Transverse colon (tissue), 4 donors: ENCODE results near the gene PHF1. TPM values are rescaled to one million over a fixed set of nuclear protein-coding genes. Genes with fewer than 3 reads are reported as not detected.

Experiments used
- DNase-seq: peaks from one replicate; pipeline ENCODE4 v3.0.0-alpha.2; 2019
- H3K27ac ChIP-seq, 4 donors: fragments of 200-600 bp; sonication (generic); 2 replicates each; pipeline ENCODE4 v1.5.1; 2016 to 2018; ENCODE audit warnings: inconsistent platforms in 4 of 4
- H3K27me3 ChIP-seq: fragments of 200-600 bp; sonication (generic); 2 replicates; pipeline ENCODE4 v1.5.1; 2017; ENCODE audit warnings: inconsistent platforms
- H3K36me3 ChIP-seq, 4 donors: fragments of 200-600 bp; sonication (generic); 2 replicates each; pipeline ENCODE4 v1.5.1; 2017 to 2019; ENCODE audit warnings: inconsistent platforms in 4 of 4
- H3K4me1 ChIP-seq, 4 donors: fragments of 200-600 bp; sonication (generic); 2 replicates each; pipeline ENCODE4 v1.5.1; 2017 to 2020; ENCODE audit warnings: inconsistent platforms in 4 of 4
- H3K4me3 ChIP-seq, 4 donors: fragments of 200-600 bp; sonication (generic); 1 replicate in 1 of 4; 2 replicates in 3 of 4; pipeline versions ENCODE4 v1.5.1 to v1.6.1; 2017 to 2019; ENCODE audit warnings: inconsistent platforms in 4 of 4
- H3K9me3 ChIP-seq, 2 donors: fragments of 200-600 bp; sonication (generic); 2 replicates each; pipeline ENCODE4 v1.5.1; 2017 to 2019; ENCODE audit warnings: inconsistent platforms in 2 of 2
- EP300 ChIP-seq: sonication (generic); formaldehyde crosslinking; IDR thresholded peaks from one replicate; pipeline ENCODE4 v1.6.1; 2017; ENCODE audit warnings: antibody characterized with exemption, low read depth
- POLR2A ChIP-seq: fragments of 450-650 bp; IDR thresholded peaks from one replicate; pipeline ENCODE4 v1.6.1; 2016; ENCODE audit warnings: antibody characterized with exemption, mild to moderate bottlenecking, moderate library complexity
- POLR2AphosphoS5 ChIP-seq, 3 donors: sonication (generic); formaldehyde crosslinking; IDR thresholded peaks; one replicate each; pipeline ENCODE4 v1.6.1; 2016; ENCODE audit warnings: antibody characterized with exemption in 3 of 3
- WGBS, 2 donors: methylation state at CpG; one replicate each; pipeline ENCODE4 v1.1.5; 2018; ENCODE audit warnings: low coverage in 1 of 2; 5-methylcytosine and 5-hydroxymethylcytosine counted together
- in situ Hi-C, 4 donors: fragments of 200-750 bp; cut with MboI; loops; one replicate each; pipeline versions ENCODE4 v1.15.0 to v1.15.1; 2017; ENCODE audit warnings: low sequenced_read_pairs in 3 of 4, low pct_ligation_motif_present in 1 of 4, low pct_unique_long_range_greater_than_20kb in 1 of 4
- intact Hi-C: fragments of 100-400 bp; cut with DNase I; formaldehyde crosslinking; loops from one replicate; pipeline ENCODE4 v1.15.1; 2023; ENCODE audit warnings: low total_unique reads
- total RNA-seq, 4 donors: library from RNA; depleted of rRNA; stranded (reverse); fragments of >200 nt; gene quantifications; one replicate each; pipeline ENCODE4 v1.1.0, GENCODE V29; 2016
- TF ChIP-seq, protein P1 (sequence below), 5 experiments: fragments of 200-600 bp in 3 of 5; fragments of 450-650 bp in 2 of 5; sonication (generic) in 3 of 5; IDR thresholded peaks; 1 replicate in 2 of 5; 2 replicates in 3 of 5; pipeline ENCODE4 v1.5.1; 2016 to 2017; ENCODE audit warnings: antibody characterized with exemption in 5 of 5, inconsistent platforms in 3 of 5, mild to moderate bottlenecking in 2 of 5, moderate library complexity in 1 of 5

PHF1 gene
- total RNA-seq, 4 donors from 2014 or later = 47.8 to 110 (median 48.4) TPM

DNA sequence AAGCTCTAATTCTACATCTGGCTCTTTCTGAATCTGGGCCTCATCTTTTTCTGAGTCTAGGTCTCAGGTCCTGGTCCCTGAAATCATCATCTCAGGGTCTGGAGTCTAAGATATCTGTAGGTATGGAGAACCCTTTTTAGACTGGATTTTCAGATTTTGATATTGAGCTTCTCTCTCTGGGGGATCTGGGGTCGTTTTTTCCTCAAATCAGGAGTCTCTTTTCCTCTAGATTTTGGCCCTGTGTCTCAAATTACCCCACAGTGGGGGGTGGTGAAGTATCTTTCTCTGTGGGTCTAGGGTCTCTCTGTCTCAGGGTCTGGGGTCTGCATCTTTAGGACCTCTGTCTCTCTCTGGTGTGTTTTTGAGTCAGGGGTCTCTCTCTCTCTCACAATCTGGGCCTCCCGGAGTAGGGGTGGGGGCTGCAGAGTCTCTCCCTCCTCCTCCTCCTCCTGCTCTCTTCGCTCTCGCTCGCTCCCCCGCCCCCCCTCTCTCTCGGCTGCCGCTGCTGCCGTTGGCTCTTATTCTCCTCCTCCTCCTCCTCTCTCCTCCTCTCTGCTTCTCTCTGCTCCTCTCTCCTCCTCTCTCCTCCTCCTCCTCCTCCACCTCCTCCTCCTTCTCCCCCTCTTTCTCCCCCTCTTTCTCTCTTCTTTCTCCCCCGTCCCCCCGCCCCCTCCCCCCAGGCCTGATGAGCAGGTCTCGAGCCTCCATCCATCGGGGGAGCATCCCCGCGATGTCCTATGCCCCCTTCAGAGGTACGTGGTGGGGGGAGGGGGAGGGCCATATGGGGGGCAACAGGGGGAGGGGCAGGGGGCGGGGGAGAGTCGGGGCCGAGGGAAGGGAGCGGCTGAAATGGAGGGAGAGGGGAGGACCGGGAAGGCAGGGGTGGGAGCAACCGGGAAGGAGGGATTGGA is 9.0 kb downstream of the PHF1 start, which contains the start of gene SYNGAP1:
Gene SYNGAP1 (plus strand): TSS at position 486 of the 911 bp plus-strand sequence. CDS start 200 bp downstream, at position 686.
- peaks cover 24 to 57% (median 39%) of the 10 kb centered on the region in 4 donors for H3K4me1 ChIP-seq
- intact Hi-C loops = loop anchor here (5.0 to 10.0 kb wide), 2 partner anchors 105 to 1627 kb away; partner anchors contain the start of genes TAPBP and ZBTB22
- 10 to 13% methylated on average over 7 to 20 of the region's 22 CpGs for WGBS, 2 donors
- H3K27ac ChIP-seq = peak within 1 kb of the TSS; percentile 91 to 96 (median 94)
- no peaks in the 10 kb centered on the region for H3K27me3 ChIP-seq
- peak; percentile 58 for DNase-seq
- no peaks in the 10 kb centered on the region for H3K9me3 ChIP-seq
- H3K4me3 ChIP-seq = peak within 1 kb of the TSS in 3 of 4 donors; percentile 5 to 46 (median 13)
- TF ChIP-seq EP300 (no peak), POLR2AphosphoS5 (IDR thresholded peaks at IDR 0.05) (no peak), POLR2A (no peak)
- TF ChIP-seq, protein P1, sequence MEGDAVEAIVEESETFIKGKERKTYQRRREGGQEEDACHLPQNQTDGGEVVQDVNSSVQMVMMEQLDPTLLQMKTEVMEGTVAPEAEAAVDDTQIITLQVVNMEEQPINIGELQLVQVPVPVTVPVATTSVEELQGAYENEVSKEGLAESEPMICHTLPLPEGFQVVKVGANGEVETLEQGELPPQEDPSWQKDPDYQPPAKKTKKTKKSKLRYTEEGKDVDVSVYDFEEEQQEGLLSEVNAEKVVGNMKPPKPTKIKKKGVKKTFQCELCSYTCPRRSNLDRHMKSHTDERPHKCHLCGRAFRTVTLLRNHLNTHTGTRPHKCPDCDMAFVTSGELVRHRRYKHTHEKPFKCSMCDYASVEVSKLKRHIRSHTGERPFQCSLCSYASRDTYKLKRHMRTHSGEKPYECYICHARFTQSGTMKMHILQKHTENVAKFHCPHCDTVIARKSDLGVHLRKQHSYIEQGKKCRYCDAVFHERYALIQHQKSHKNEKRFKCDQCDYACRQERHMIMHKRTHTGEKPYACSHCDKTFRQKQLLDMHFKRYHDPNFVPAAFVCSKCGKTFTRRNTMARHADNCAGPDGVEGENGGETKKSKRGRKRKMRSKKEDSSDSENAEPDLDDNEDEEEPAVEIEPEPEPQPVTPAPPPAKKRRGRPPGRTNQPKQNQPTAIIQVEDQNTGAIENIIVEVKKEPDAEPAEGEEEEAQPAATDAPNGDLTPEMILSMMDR (IDR thresholded peaks at IDR 0.05) = no peak
- in situ Hi-C loops = loop anchor here in 1 of 4 donors (25.0 kb wide), 1 partner anchor 458 kb away; the partner anchor contains the start of genes BRD2 and HLA-DMA
- peaks cover 0 to 11% (median 0%) of the 10 kb centered on the region in 4 donors for H3K36me3 ChIP-seq

DNA sequence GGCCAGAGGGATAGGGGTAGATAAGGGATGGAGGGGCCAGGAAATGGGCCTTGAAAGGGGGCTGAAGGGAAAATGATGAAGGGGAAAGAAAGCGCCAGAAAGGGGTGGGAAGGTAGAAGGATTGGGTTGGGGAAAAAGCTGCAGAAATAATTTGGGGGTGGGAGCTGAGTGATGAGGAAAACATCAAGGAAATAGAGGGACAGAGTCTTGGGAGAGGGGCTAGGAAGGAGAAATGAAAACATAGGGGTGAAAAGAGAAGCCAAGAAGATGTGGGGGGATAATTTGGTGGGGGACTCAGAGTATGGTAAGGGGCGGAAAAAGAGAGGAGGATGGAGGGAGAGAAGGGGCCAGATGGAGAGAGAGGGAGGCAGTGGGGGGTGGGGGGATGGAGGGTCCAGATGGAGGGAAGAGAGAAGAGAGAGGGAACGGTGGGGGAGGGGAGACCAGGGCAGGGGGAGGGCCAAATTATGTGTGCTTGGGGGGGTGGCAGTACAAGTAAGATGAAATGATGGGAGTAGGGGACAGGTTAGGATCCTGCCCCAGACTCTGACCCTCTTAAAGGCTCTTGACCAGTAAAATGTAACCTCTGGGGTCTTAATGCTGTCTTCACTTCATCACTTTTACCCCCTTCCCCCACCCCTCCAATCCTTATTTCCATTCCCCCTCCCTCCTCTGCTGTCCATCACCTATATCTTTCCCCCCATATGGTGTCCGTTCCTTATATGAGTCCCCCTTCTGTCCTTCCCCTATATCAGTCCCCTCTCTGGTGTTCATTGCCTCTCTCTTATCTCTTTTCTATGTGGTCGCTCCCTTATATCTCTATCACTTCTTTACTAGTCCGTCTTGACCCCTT is 9.9 kb downstream of the PHF1 start:
- in situ Hi-C loops = loop anchor here in 1 of 4 donors (25.0 kb wide), 1 partner anchor 458 kb away; the partner anchor contains the start of genes BRD2 and HLA-DMA
- H3K4me3 ChIP-seq = peak overlapping the region in 3 of 4 donors; percentile 5 to 46 (median 13)

DNA sequence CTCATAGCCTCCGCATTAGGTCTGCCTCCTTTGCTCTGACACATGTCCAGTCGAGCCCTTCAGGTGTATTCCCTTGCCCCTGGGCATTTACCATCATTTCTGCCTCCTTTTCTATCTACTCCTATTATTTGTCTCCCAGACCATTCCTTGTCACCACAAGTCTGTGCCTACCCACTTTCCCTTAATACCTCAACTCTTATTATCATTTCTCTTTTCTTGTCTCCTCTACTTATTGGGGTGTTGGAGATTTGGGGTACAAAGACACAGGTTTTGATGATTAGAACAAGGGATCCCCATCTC is 10.5 kb downstream of the PHF1 start:
- intact Hi-C loops = no loop called here
- peaks cover 23 to 53% (median 43%) of the 10 kb centered on the region in 4 donors for H3K4me1 ChIP-seq

More for the DNA sequence above, 9.9 kb downstream of the PHF1 start:
- Histone ChIP-seq H3K27ac (peak overlapping the region; percentile 91 to 96 (median 94)), H3K36me3 (peaks cover 0 to 3% (median 0%) of the 10 kb centered on the region in 4 donors), H3K27me3 (no peaks in the 10 kb centered on the region), H3K4me1 (peaks cover 27 to 56% (median 43%) of the 10 kb centered on the region in 4 donors), H3K9me3 (no peaks in the 10 kb centered on the region)
- intact Hi-C loops = no loop called here
- no peak for DNase-seq
- TF ChIP-seq POLR2A = no peak
- TF ChIP-seq EP300 = no peak
- TF ChIP-seq POLR2AphosphoS5 (IDR thresholded peaks at IDR 0.05) = no peak
- TF ChIP-seq, protein P1 (IDR thresholded peaks at IDR 0.05) = no peak
- 69 to 73% methylated on average over 2 to 6 of the region's 6 CpGs for WGBS, 2 donors

More for the DNA sequence above, 10.5 kb downstream of the PHF1 start:
- Histone ChIP-seq H3K27ac (peak overlapping the region in 2 of 4 donors; percentile 91 to 96), H3K9me3 (no peaks in the 10 kb centered on the region), H3K36me3 (no peaks in the 10 kb centered on the region), H3K4me3 (no peak overlapping the region), H3K27me3 (no peaks in the 10 kb centered on the region)
- 83 to 95% methylated on average over 2 of the region's 2 CpGs for WGBS, 2 donors
- in situ Hi-C loops = loop anchor here in 1 of 4 donors (25.0 kb wide), 1 partner anchor 459 kb away; the partner anchor contains the start of genes BRD2 and HLA-DMA
- TF ChIP-seq POLR2AphosphoS5 (IDR thresholded peaks at IDR 0.05) (no peak), POLR2A (no peak), EP300 (no peak)
- TF ChIP-seq, protein P1 (IDR thresholded peaks at IDR 0.05) = no peak
- DNase-seq = no peak
